ENCODE results near the gene ARHGEF12. TPM values are rescaled to one million over a fixed set of nuclear protein-coding genes. Genes with fewer than 3 reads are reported as not detected.

The ARHGEF12 gene
- total RNA-seq, 1 donor from 2014 or later = 127 TPM

DNA sequence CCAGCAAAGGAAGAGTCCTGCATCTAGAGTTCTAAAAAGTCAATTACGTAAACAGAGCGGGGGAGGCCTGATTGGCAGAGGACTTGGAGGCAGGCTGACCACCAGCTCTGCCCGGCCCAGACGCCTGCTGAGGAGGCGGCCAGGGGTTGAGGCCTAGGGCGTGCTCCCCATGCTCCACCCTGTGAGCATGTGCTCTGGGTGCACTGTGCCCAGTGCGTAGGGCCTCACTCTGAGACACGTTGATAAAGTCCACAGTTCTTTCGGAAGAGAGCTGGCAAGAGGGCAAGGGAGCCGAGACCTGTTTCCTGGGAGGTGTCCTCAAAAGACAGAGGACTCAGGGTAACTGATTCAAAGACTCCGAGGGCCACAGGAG lies 200.6 kb downstream of the ARHGEF12 start:
- peak; percentile 74 for DNase-seq (ENCODE audit: low spot score)

DNA sequence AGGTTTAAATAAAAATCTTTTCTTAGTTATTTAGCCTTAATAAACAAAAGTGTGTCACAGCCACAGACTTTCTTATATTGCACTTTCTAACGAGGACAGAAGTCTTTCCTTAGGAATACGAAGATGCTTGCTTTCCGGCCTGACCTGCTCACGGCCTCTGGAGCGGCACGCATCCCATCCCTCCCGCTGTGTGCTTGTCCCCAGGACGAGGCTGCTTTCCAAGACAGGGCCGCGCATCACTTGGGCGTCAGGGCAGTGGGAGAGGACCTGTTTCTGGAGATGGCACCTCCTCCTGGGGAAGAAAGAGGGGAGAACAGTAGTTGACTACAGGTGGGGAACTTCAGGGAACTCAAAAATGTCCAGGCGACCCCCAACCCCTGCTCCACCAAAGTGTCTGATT lies 201.8 kb downstream of the ARHGEF12 start:
- no peak for DNase-seq (ENCODE audit: low spot score)

DNA sequence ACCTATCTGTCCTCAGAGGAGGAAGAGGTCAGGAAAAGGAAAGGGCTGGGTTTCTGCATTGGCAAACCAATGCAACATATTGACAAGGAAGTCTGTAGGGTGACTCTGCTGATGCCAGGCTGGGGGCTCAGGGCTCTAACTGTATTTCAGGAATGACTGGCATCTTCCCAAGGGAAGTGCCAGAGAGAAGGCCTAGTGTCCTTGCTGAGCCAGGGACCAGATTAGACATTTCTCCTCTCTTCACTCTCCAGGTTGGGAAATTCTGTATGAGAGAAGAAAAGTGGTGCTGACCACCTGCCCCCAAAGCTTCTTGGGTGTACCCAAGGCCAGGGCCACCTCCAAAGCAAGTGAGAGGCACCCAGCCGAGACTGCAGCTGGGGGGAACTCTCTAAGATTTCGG lies 202.5 kb downstream of the ARHGEF12 start:
- no peak for DNase-seq (ENCODE audit: low spot score)

Other genes starting within 250 kb of the ARHGEF12 start
- gene TRIM29, start 198.3 kb upstream of the ARHGEF12 start, total RNA-seq = 13.5 TPM
- 123 TPM for gene OAF, start 125.4 kb upstream of the ARHGEF12 start, total RNA-seq
- 6.5 TPM for gene POU2F3, start 96.3 kb upstream of the ARHGEF12 start, total RNA-seq
- 9.8 TPM for gene TLCD5, start 11.1 kb upstream of the ARHGEF12 start, total RNA-seq
- 2.9 TPM for gene GRIK4, start 175.3 kb downstream of the ARHGEF12 start, total RNA-seq

Measured in mucosa of gallbladder (tissue), 1 donor.